ENCODE data around the gene MAPK1. TPM values are rescaled to one million over a fixed set of nuclear protein-coding genes. Genes with fewer than 3 reads are reported as not detected.
"Not testable (repeated sequence)": the region's sequence is repeated elsewhere in the genome, so short reads cannot be mapped to it uniquely, and the experiment has no call there.

The MAPK1 gene
- total RNA-seq, 2 experiments from 2014 or later, result 141 to 144 TPM

GRCh38 chr22:21724496-21724895 lies 142.9 kb downstream of the MAPK1 start:
- CTCF ChIA-PET; H3K36me3 Mint-ChIP-seq (ENCODE audit: low read depth); H3K4me1 Mint-ChIP-seq (ENCODE audit: low read depth); ATAC-seq; H3K4me3 Mint-ChIP-seq; H3K9me3 Mint-ChIP-seq (ENCODE audit: insufficient read depth); POLR2A ChIA-PET; H3K27me3 Mint-ChIP-seq (ENCODE audit: low read depth); DNase-seq; H3K27ac Mint-ChIP-seq: not testable (repeated sequence)

DNA sequence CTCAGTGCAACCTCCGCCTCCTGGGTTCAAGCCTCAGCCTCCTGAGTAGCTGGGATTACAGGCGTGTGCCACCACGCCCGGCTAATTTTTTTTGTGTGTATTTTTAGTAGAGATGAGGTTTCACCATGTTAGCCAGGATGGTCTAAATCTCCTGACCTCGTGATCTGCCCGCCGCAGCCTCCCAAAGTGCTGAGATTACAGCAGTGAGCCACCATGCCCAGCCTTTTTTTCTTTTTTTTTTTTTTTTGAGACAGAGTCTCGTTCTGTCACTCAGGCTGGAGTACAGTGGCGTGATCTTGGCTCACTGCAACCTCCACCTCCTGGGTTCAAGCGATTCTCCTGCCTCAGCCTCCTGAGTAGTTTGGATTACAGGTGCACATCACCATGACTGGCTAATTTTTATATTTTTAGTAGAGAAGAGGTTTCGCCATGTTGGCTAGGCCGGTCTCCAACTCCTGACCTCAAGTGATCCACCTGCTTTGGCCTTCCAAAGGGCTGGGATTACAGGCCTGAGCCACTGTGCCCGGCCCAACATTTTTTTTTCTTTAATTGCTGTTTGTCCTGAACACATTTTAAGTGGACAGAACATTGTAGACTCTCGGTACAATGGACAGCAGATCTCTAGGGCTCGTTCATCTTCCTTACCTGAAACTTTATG lies 146.1 kb downstream of the MAPK1 start:
- H3K27ac Mint-ChIP-seq; H3K36me3 Mint-ChIP-seq (ENCODE audit: low read depth); H3K27me3 Mint-ChIP-seq (ENCODE audit: low read depth); DNase-seq; H3K9me3 Mint-ChIP-seq (ENCODE audit: insufficient read depth); POLR2A ChIA-PET; H3K4me3 Mint-ChIP-seq; H3K4me1 Mint-ChIP-seq (ENCODE audit: low read depth); ATAC-seq: not testable (repeated sequence)
- CTCF ChIA-PET, result interaction anchor here (1.5 to 2.1 kb wide), 2 partner anchors 14 to 231 kb away, joined by 3 to 6 read pairs; partner anchors contain the start of gene PPM1F

DNA sequence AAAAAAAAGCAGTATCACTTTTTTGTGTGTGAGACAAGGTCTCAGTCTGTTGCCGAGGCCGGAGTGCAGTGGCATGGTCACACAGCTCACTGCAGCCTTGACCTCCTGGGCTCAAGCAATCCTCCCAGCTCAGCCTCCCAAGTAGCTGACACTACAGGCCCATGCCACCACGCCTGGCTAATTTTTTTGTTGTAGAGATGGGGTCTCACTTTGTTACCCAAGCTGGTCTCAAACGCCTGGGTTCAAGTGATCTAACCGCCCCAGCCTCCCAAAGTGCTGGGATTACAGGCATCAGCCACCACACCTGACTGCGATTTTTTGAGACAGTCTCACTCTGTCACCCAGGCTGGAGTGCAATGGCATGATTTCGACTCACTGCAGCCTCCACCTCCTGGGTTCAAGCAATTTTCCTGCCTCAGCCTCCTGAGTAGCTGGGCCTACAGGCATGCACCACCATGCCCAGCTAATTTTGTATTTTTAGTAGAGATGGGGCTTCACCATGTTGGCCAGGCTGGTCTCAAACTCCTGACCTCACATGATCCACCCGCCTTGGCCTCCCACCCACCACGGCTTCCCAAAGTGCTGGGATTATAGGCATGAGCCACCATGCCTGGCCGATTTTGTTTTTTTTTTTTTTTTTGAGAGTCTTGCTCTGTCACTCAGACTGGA lies 147.1 kb downstream of the MAPK1 start:
- H3K27ac Mint-ChIP-seq; ATAC-seq; H3K36me3 Mint-ChIP-seq (ENCODE audit: low read depth); POLR2A ChIA-PET; H3K9me3 Mint-ChIP-seq (ENCODE audit: insufficient read depth); H3K4me1 Mint-ChIP-seq (ENCODE audit: low read depth); H3K4me3 Mint-ChIP-seq; H3K27me3 Mint-ChIP-seq (ENCODE audit: low read depth); DNase-seq: not testable (repeated sequence)
- CTCF ChIA-PET, result interaction anchor here (1.5 to 2.1 kb wide), 2 partner anchors 15 to 232 kb away, joined by 3 to 6 read pairs; partner anchors contain the start of gene PPM1F

DNA sequence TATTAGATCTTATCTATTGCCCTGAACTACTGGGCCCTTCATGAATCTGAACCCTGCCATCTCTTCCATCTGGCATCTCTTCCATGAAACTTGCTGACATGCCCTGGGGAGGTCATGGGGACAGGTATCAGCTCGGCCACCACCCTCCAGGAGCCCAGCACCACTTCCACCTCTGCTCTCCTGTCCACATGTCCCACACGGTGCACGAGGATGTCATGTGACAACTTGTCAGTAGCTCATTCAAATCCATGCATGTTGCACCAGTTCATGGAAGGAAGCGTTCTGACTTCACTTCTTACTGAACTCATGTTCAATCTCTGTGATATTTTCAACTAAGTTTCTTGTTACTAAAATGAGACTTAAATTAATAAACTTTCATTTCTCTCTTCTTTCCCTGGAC lies 148.4 kb downstream of the MAPK1 start:
- no peak overlapping the region for H3K27ac Mint-ChIP-seq
- ChIA-PET POLR2A (no interaction called here), CTCF (interaction anchor here (1.3 to 2.1 kb wide), 2 partner anchors 233 to 253 kb away, joined by 3 to 6 read pairs; partner anchors contain the start of gene PPM1F)
- ATAC-seq (no peak), DNase-seq (no peak)
- no peak overlapping the region for H3K4me3 Mint-ChIP-seq
- no peaks in the 10 kb centered on the region for H3K9me3 Mint-ChIP-seq (ENCODE audit: insufficient read depth)
- no peaks in the 10 kb centered on the region for H3K4me1 Mint-ChIP-seq (ENCODE audit: low read depth)
- H3K36me3 Mint-ChIP-seq (ENCODE audit: low read depth), result no peaks in the 10 kb centered on the region
- no peaks in the 10 kb centered on the region for H3K27me3 Mint-ChIP-seq (ENCODE audit: low read depth)

DNA sequence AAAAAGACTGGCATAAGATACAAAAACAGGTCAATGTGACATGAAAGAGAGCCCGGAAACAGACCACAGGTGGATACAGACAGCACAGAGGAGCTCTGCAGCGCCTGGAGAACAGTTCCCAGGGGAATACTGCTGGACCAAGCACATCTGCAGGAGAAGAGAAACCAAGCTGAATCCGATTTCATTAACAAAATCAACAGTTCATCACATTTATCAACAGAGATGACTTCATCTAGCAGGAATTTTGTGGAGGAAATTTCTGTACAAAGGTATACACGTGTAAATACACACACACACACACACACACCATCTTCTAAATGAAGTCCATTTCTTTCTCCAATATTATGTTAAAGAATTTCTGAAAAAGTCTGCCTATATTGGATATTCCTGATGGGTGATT lies 148.9 kb downstream of the MAPK1 start:
- CTCF ChIA-PET, result interaction anchor here (1.3 to 1.7 kb wide), 2 partner anchors 8 to 254 kb away, joined by 3 to 5 read pairs; no protein-coding TSS in a partner anchor
- no peak for ATAC-seq
- H3K36me3 Mint-ChIP-seq (ENCODE audit: low read depth), result no peaks in the 10 kb centered on the region
- DNase-seq, result no peak
- no peaks in the 10 kb centered on the region for H3K9me3 Mint-ChIP-seq (ENCODE audit: insufficient read depth)
- POLR2A ChIA-PET, result no interaction called here
- no peaks in the 10 kb centered on the region for H3K27me3 Mint-ChIP-seq (ENCODE audit: low read depth)
- H3K4me1 Mint-ChIP-seq (ENCODE audit: low read depth), result peaks cover under 1% of the 10 kb centered on the region
- H3K27ac Mint-ChIP-seq, result no peak overlapping the region
- no peak overlapping the region for H3K4me3 Mint-ChIP-seq

GRCh38 chr22:21716395-21717122 lies 150.9 kb downstream of the MAPK1 start:
- H3K9me3 Mint-ChIP-seq (ENCODE audit: insufficient read depth); CTCF ChIA-PET; ATAC-seq; POLR2A ChIA-PET; H3K36me3 Mint-ChIP-seq (ENCODE audit: low read depth); H3K4me1 Mint-ChIP-seq (ENCODE audit: low read depth); H3K27me3 Mint-ChIP-seq (ENCODE audit: low read depth); H3K4me3 Mint-ChIP-seq; DNase-seq; H3K27ac Mint-ChIP-seq: not testable (repeated sequence)

DNA sequence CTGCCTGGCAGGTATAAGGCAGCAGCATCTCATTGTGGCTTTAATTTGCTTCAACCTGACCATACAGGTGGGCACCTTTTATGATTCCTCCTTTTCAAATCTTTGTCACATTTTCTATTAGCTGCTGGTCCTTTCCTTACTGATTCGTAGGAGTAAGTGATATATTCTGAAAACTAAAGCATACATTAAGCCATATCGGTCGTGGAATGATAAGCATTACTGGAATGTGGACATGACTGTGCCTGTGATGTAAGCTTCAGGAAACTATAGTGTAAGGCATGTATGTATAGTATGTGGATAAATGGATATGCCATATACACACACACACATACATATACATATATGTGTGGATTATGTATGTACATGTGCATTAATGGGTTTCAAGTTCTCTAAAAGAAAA lies 152.7 kb downstream of the MAPK1 start:
- Mint-ChIP-seq H3K36me3 (ENCODE audit: low read depth) (no peaks in the 10 kb centered on the region), H3K9me3 (ENCODE audit: insufficient read depth) (no peaks in the 10 kb centered on the region), H3K27me3 (ENCODE audit: low read depth) (no peaks in the 10 kb centered on the region), H3K4me3 (no peak overlapping the region), H3K27ac (no peak overlapping the region), H3K4me1 (ENCODE audit: low read depth) (peaks cover 6% of the 10 kb centered on the region)
- CTCF ChIA-PET, result interaction anchor here (1.3 to 1.7 kb wide), 2 partner anchors 12 to 14 kb away, joined by 3 to 4 read pairs; no protein-coding TSS in a partner anchor
- ATAC-seq (no peak), DNase-seq (no peak)
- POLR2A ChIA-PET, result no interaction called here

- H3K4me3 Mint-ChIP-seq, result no peak overlapping the region
- H3K36me3 Mint-ChIP-seq (ENCODE audit: low read depth), result no peaks in the 10 kb centered on the region
- H3K27me3 Mint-ChIP-seq (ENCODE audit: low read depth), result no peaks in the 10 kb centered on the region
- H3K27ac Mint-ChIP-seq, result no peak overlapping the region
- no peaks in the 10 kb centered on the region for H3K9me3 Mint-ChIP-seq (ENCODE audit: insufficient read depth)
- peaks cover 6% of the 10 kb centered on the region for H3K4me1 Mint-ChIP-seq (ENCODE audit: low read depth)
- ChIA-PET CTCF (interaction anchor here (0.6 to 1.7 kb wide), 8 partner anchors 11 to 239 kb away, joined by 3 to 5 read pairs (median 4); partner anchors contain the start of gene PPM1F), POLR2A (no interaction called here)
- DNase-seq, result no peak
- ATAC-seq, result no peak
These were observed 153.2 kb downstream of the MAPK1 start for GRCh38 chr22:21714059-21714770.

GRCh38 chr22:21713428-21714058 lies 153.9 kb downstream of the MAPK1 start:
- ChIA-PET CTCF (interaction anchor here (0.6 to 1.7 kb wide), 7 partner anchors 12 to 240 kb away, joined by 3 to 5 read pairs (median 4); partner anchors contain the start of gene PPM1F), POLR2A (no interaction called here)
- peaks cover 6% of the 10 kb centered on the region for H3K4me1 Mint-ChIP-seq (ENCODE audit: low read depth)
- no peak for DNase-seq
- ATAC-seq, result no peak
- no peak overlapping the region for H3K27ac Mint-ChIP-seq
- no peaks in the 10 kb centered on the region for H3K36me3 Mint-ChIP-seq (ENCODE audit: low read depth)
- no peak overlapping the region for H3K4me3 Mint-ChIP-seq
- no peaks in the 10 kb centered on the region for H3K27me3 Mint-ChIP-seq (ENCODE audit: low read depth)
- H3K9me3 Mint-ChIP-seq (ENCODE audit: insufficient read depth), result no peaks in the 10 kb centered on the region

- POLR2A ChIA-PET, result no interaction called here
- Mint-ChIP-seq H3K36me3 (ENCODE audit: low read depth) (no peaks in the 10 kb centered on the region), H3K9me3 (ENCODE audit: insufficient read depth) (no peaks in the 10 kb centered on the region), H3K4me3 (no peak overlapping the region), H3K27me3 (ENCODE audit: low read depth) (no peaks in the 10 kb centered on the region), H3K4me1 (ENCODE audit: low read depth) (peaks cover 6% of the 10 kb centered on the region), H3K27ac (no peak overlapping the region)
- DNase-seq, result peak; percentile 73
- peak; percentile 93 for ATAC-seq
- CTCF ChIA-PET, result interaction anchor here (0.8 to 1.7 kb wide), 6 partner anchors 12 to 241 kb away, joined by 3 to 5 read pairs (median 4); partner anchors contain the start of gene PPM1F
These were observed 154.6 kb downstream of the MAPK1 start for GRCh38 chr22:21712751-21713427.

GRCh38 chr22:21711851-21712250 lies 155.6 kb downstream of the MAPK1 start:
- DNase-seq (no peak), ATAC-seq (no peak)
- CTCF ChIA-PET, result interaction anchor here (1.3 kb wide), 1 partner anchor 241 kb away, joined by 4 read pairs; the partner anchor contains the start of gene PPM1F
- Mint-ChIP-seq H3K4me1 (ENCODE audit: low read depth) (peaks cover 6% of the 10 kb centered on the region), H3K4me3 (no peak overlapping the region), H3K27ac (no peak overlapping the region), H3K36me3 (ENCODE audit: low read depth) (no peaks in the 10 kb centered on the region), H3K27me3 (ENCODE audit: low read depth) (no peaks in the 10 kb centered on the region), H3K9me3 (ENCODE audit: insufficient read depth) (no peaks in the 10 kb centered on the region)
- POLR2A ChIA-PET, result no interaction called here

Measured in activated CD8-positive, alpha-beta T cell treated with anti-CD3 and anti-CD28 coated beads, Interleukin-2, amount 10 ng/mL, durations not matched to agents 7 days and 5 days (primary cell).